GM23338 (cell line): Measurements from ENCODE around the gene HK2.

Experiments
- CREB1 ChIP-seq: fragments of 250-450 bp; sonication (Bioruptor Pico); IDR thresholded peaks from 2 replicates; pipeline ENCODE4 v1.5.0; 2020; ENCODE audit warnings: low read depth, mild to moderate bottlenecking, moderate library complexity
- CTCF ChIP-seq, 2 experiments: fragments of 200-600 bp in 1 of 2; sonication (generic) in 1 of 2; conservative IDR thresholded peaks; 2 replicates each; pipeline versions ENCODE4 v1.5.1 to v1.6.1; 2016 to 2017; ENCODE audit warnings: antibody characterized with exemption in 2 of 2, low read depth in 2 of 2, mild to moderate bottlenecking in 2 of 2, moderate library complexity in 1 of 2
- EZH2phosphoT487 ChIP-seq: fragments of 200-600 bp; sonication (generic); IDR thresholded peaks from one replicate; pipeline ENCODE4 v1.8.1; 2018; ENCODE audit warnings: antibody characterized with exemption; ENCODE audit not compliant: unreplicated experiment
- JUNB ChIP-seq: IDR thresholded peaks from one replicate; pipeline ENCODE4 v1.6.1; 2016; ENCODE audit warnings: antibody characterized with exemption; ENCODE audit not compliant: unreplicated experiment
- POLR2AphosphoS5 ChIP-seq: IDR thresholded peaks from 2 replicates; pipeline ENCODE4 v1.6.1; 2016; ENCODE audit warnings: antibody characterized with exemption, low read depth
- REST ChIP-seq: IDR thresholded peaks from one replicate; pipeline ENCODE4 v1.6.1; 2018; ENCODE audit warnings: antibody characterized with exemption; ENCODE audit not compliant: unreplicated experiment

GRCh38 chr2:74821177-74822126, 12.5 kb upstream of the HK2 start:
- TF ChIP-seq CTCF (conservative IDR thresholded peaks at IDR 0.05; ENCODE audit: low read depth in 2 of 2) (no peak), CREB1 (CRISPR knock-in tag) (no peak), EZH2phosphoT487 (no peak), JUNB (no peak), POLR2AphosphoS5 (no peak), REST (no peak)
